Memory B cell (primary cell): ENCODE measurements around the gene ING4.

Experiments used
- ATAC-seq: fragments of 150-1000 bp; cut with Tn5 transposase; 2 replicates; pipeline ENCODE4 v1.10.0; 2021; ENCODE audit warnings: low read depth, mild to moderate bottlenecking, moderate library complexity
- DNase-seq, 2 donors: peaks; one replicate each; pipeline ENCODE4 v3.0.0; 2022; ENCODE audit warnings: low spot score in 2 of 2
- H3K27ac Mint-ChIP-seq: one replicate; pipeline ENCODE4 v1.8.0; 2022; ENCODE audit warnings: mild to moderate bottlenecking, moderate library complexity, mixed read lengths
- H3K27me3 Mint-ChIP-seq: one replicate; pipeline ENCODE4 v1.8.0; 2022; ENCODE audit warnings: mixed read lengths
- H3K36me3 Mint-ChIP-seq: one replicate; pipeline ENCODE4 v1.8.0; 2022; ENCODE audit warnings: mild to moderate bottlenecking, mixed read lengths
- H3K4me1 Mint-ChIP-seq: one replicate; pipeline ENCODE4 v1.8.0; 2022; ENCODE audit warnings: mixed read lengths
- H3K4me3 Mint-ChIP-seq: one replicate; pipeline ENCODE4 v1.8.0; 2022; ENCODE audit warnings: mild to moderate bottlenecking, moderate library complexity, mixed read lengths
- H3K9me3 Mint-ChIP-seq: one replicate; pipeline ENCODE4 v1.8.0; 2022; ENCODE audit warnings: mixed read lengths

The ING4 gene

GRCh38 chr12:6635856-6636531, 26.9 kb downstream of the ING4 start, which contains the start of gene LPAR5:
Gene LPAR5, minus strand, starts transcription at chr12:6635959. Its CDS starts 14,711 bp downstream, at chr12:6621248.
- Mint-ChIP-seq H3K27ac (peak within 1 kb of the TSS; percentile 91), H3K4me1 (peaks cover 60% of the 10 kb centered on the region), H3K36me3 (peaks cover 2% of the 10 kb centered on the region), H3K4me3 (peak within 1 kb of the TSS; percentile 93), H3K9me3 (no peaks in the 10 kb centered on the region), H3K27me3 (no peaks in the 10 kb centered on the region)
- DNase-seq (peak in 1 of 2 donors; percentile 43), ATAC-seq (peak; percentile 63)

DNA sequence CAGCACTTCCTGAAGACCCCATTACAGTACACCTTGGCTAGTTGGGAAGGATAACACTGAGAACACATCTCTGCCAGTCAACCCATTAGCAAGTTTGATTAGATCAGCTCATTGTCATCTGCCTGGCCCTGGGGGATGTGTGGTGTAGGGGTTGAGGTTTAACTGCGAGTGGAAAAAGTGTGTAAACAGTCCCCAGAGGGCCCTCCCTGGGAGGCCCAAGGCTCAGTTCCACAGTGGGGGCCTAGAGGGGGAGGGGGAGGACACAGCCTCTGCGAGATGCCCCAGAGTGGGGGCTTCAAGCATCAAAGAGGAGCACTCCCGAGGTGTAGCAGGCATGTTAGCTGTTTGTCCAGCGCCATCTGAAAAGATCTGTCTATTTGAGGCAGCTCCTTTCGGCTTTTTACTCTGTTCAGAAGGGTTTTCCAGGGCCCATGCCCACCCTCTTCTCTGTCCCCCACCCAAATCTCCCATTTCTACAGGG, 27.5 kb downstream of the ING4 start:
- peaks cover 2% of the 10 kb centered on the region for H3K36me3 Mint-ChIP-seq
- peak overlapping the region; percentile 91 for H3K27ac Mint-ChIP-seq
- DNase-seq (peak in 1 of 2 donors; percentile 44), ATAC-seq (peak; percentile 56)
- H3K9me3 Mint-ChIP-seq: no peaks in the 10 kb centered on the region
- H3K27me3 Mint-ChIP-seq: no peaks in the 10 kb centered on the region
- H3K4me1 Mint-ChIP-seq: peaks cover 63% of the 10 kb centered on the region
- H3K4me3 Mint-ChIP-seq: peak overlapping the region; percentile 93

DNA sequence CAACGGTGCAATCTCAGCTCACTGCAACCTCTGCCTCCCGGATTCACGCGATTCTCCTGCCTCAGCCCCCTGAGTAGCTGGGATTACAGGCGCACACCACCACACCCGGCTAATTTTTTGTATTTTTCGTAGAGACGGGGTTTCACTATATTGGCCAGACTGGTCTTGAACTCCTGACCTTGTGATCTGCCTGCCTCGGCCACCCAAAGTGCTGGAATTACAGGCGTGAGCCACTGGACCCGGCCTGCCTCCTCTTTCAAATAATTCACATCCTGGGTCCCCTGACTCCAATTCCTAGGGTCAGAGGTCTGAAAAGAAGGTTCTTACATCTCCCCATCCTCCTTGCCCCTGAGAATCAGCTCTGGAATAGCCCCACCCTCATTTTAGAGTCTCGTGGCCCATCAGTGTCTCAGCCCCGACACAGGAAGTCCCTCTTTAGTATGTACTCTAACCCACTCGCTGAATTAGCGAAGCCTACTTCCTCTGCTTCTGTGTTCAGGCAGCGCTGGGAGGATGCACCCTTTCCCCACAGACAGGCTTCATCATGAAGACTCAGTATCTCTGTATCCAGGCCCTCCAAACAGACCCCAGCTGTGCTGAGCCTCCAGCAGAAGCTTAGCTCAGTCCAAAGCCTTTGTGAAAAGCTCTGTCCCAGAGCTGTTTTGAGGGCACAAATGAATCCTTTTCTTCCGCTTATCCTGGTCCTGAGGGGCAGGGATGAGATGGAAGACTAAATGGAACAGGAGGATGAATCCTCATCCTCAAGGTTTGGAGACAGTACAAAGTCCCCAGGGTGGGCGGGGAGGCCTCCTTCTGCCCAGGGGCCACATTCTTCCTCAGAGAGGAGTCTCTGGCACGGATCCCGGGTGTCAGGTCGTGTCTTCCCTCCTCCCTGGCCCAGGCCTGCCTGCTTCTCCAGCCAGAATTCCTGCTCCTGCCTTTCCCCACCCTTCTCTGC, 30.6 kb downstream of the ING4 start:
- Mint-ChIP-seq H3K36me3 (peaks cover 4% of the 10 kb centered on the region), H3K9me3 (no peaks in the 10 kb centered on the region), H3K27me3 (no peaks in the 10 kb centered on the region), H3K27ac (peak overlapping the region; percentile 91), H3K4me3 (peak overlapping the region; percentile 92), H3K4me1 (peaks cover 53% of the 10 kb centered on the region)
- ATAC-seq: peak; percentile 70
- DNase-seq: peak in 1 of 2 donors; percentile 57

- no peak for ATAC-seq
- Mint-ChIP-seq H3K9me3 (no peaks in the 10 kb centered on the region), H3K27me3 (no peaks in the 10 kb centered on the region), H3K4me3 (peak overlapping the region; percentile 92), H3K4me1 (peaks cover 53% of the 10 kb centered on the region), H3K36me3 (peaks cover 6% of the 10 kb centered on the region), H3K27ac (peak overlapping the region; percentile 91)
- DNase-seq: no peak
Observed at GRCh38 chr12:6631549-6631961, 31.4 kb downstream of the ING4 start.

DNA sequence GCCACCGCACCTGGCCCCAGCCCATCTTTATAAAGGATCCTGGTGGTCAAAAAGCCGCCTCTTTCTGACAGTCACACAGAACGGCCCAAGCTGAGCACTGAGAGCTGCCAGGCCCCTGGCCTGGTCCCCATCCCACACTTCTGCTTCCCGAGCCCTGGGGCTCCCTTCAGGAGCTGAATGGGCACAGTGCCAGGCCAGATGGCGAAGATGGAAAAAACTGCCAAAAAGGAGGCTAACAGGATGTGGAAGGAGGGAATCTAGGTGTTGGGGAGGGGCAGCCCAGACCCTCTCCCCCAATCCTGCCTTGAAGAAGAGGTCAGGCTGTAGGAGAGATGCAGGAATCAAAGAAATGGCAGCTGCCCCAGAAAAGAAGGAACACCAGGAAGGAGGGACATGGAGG, 32.2 kb downstream of the ING4 start:
- Mint-ChIP-seq H3K9me3 (no peaks in the 10 kb centered on the region), H3K27me3 (no peaks in the 10 kb centered on the region), H3K4me1 (peaks cover 47% of the 10 kb centered on the region), H3K36me3 (peaks cover 8% of the 10 kb centered on the region), H3K27ac (peak overlapping the region; percentile 91), H3K4me3 (peak overlapping the region; percentile 92)
- ATAC-seq (no peak), DNase-seq (no peak)

- peak; percentile 48 for ATAC-seq
- H3K4me3 Mint-ChIP-seq: peak overlapping the region; percentile 82
- H3K9me3 Mint-ChIP-seq: no peaks in the 10 kb centered on the region
- H3K27ac Mint-ChIP-seq: peak overlapping the region; percentile 90
- no peaks in the 10 kb centered on the region for H3K27me3 Mint-ChIP-seq
- DNase-seq: no peak
- H3K36me3 Mint-ChIP-seq: peaks cover 5% of the 10 kb centered on the region
- peaks cover 40% of the 10 kb centered on the region for H3K4me1 Mint-ChIP-seq
Observed at GRCh38 chr12:6627616-6628015, 35.3 kb downstream of the ING4 start.

- Mint-ChIP-seq H3K4me1 (peaks cover 34% of the 10 kb centered on the region), H3K9me3 (no peaks in the 10 kb centered on the region), H3K27me3 (no peaks in the 10 kb centered on the region), H3K36me3 (peaks cover 5% of the 10 kb centered on the region), H3K27ac (peak overlapping the region; percentile 90), H3K4me3 (peak overlapping the region; percentile 82)
- peak; percentile 64 for ATAC-seq
- DNase-seq: no peak
Observed at GRCh38 chr12:6626654-6627283, 36.1 kb downstream of the ING4 start.

DNA sequence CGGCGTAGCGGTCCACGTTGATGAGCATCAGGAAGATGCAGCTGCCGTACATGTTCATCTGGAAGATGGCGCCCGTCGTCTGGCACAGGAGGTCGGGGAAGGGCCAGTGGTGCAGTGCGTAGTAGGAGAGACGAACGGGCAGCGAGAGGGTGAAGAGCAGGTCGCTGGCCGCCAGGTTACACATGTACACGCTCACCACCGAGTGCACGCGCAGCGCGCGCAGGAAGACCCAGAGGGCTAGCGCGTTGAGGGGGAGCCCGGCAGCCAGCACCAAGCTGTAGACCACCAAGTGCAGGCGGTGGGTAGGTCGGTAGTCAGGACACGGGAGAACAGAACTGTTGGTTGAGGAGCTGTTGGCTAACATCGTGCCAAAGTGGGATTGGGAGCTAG, 42.0 kb downstream of the ING4 start:
- no peak for ATAC-seq
- H3K27ac Mint-ChIP-seq: peak overlapping the region; percentile 29
- H3K4me3 Mint-ChIP-seq: no peak overlapping the region
- peaks cover 17% of the 10 kb centered on the region for H3K36me3 Mint-ChIP-seq
- peaks cover 30% of the 10 kb centered on the region for H3K4me1 Mint-ChIP-seq
- no peaks in the 10 kb centered on the region for H3K9me3 Mint-ChIP-seq
- no peak for DNase-seq
- no peaks in the 10 kb centered on the region for H3K27me3 Mint-ChIP-seq

DNA sequence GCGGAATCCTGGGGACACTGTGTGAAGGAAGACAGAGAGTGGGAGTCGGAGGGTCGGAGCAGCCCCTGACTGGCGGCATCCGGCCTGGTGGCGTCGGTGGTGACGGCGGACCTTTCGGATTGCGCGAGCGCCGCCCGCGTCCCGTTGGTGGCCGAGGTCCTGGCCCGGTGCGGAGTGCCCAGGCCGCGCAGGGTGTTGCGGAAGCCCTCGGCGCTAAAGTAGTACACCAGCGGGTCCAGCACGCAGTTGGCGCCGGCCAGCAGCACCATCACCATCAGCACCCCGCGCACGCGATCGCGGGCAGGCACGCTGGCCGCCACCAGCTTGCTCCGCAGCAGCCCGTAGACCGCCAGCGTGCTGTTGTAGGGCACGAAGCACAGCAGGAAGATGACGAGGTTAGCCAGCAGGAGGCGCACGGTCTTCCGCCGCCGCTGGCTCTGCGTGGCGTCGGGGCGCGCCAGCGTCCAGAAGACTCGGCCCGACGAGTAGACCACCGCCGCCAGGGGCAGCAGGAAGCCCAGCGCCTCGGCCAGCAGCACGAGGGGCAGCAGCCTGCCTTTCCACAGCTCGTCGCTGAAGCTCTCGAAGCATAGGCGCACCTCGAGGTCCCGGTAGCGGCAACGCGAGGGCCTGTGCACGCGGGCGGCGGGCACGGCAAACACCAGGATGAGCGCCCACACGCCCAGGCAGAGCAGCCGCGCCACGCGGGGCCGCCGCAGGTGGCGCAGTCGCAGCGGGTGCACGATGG, 42.6 kb downstream of the ING4 start:
- peak overlapping the region; percentile 29 for H3K27ac Mint-ChIP-seq
- H3K9me3 Mint-ChIP-seq: no peaks in the 10 kb centered on the region
- ATAC-seq: peak; percentile 52
- H3K4me3 Mint-ChIP-seq: no peak overlapping the region
- DNase-seq: no peak
- H3K4me1 Mint-ChIP-seq: peaks cover 30% of the 10 kb centered on the region
- H3K27me3 Mint-ChIP-seq: no peaks in the 10 kb centered on the region
- H3K36me3 Mint-ChIP-seq: peaks cover 17% of the 10 kb centered on the region

- DNase-seq (no peak), ATAC-seq (no peak)
- peaks cover 17% of the 10 kb centered on the region for H3K36me3 Mint-ChIP-seq
- H3K27ac Mint-ChIP-seq: peak overlapping the region; percentile 42
- peaks cover 33% of the 10 kb centered on the region for H3K4me1 Mint-ChIP-seq
- H3K27me3 Mint-ChIP-seq: no peaks in the 10 kb centered on the region
- no peak overlapping the region for H3K4me3 Mint-ChIP-seq
- H3K9me3 Mint-ChIP-seq: no peaks in the 10 kb centered on the region
Observed at GRCh38 chr12:6618483-6619225, 44.3 kb downstream of the ING4 start.

- Mint-ChIP-seq H3K27me3 (no peaks in the 10 kb centered on the region), H3K4me1 (peaks cover 49% of the 10 kb centered on the region), H3K9me3 (no peaks in the 10 kb centered on the region), H3K36me3 (peaks cover 13% of the 10 kb centered on the region), H3K4me3 (no peak overlapping the region), H3K27ac (peak overlapping the region; percentile 75)
- ATAC-seq: no peak
- DNase-seq: no peak
Observed at GRCh38 chr12:6615802-6616201, 47.1 kb downstream of the ING4 start.

GRCh38 chr12:6614513-6615172, 48.3 kb downstream of the ING4 start:
- ATAC-seq (no peak), DNase-seq (no peak)
- Mint-ChIP-seq H3K9me3 (no peaks in the 10 kb centered on the region), H3K4me1 (peaks cover 47% of the 10 kb centered on the region), H3K27ac (peak overlapping the region; percentile 92), H3K27me3 (no peaks in the 10 kb centered on the region), H3K4me3 (peak overlapping the region; percentile 58), H3K36me3 (peaks cover 9% of the 10 kb centered on the region)
